Measurements from ENCODE around the gene HMGCS1.

HMGCS1 gene

DNA sequence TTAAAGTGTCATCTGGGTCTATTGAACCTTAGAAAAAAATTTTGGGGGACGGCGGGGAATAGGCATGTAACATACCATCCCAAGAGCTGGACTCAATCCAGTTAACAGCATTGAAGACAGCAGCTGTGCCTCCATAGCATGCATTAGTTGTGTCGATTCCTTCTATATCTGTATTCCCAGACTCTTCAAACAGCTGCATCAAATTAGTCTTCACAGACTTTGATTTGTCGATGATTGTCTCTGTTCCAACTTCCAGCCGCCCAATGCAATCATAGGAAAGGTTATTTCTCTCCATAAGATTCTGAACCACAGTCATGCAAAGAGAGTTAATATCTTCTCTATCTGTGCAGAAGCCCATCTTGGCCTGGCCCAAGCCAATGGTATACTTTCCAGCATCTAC lies 14.8 kb downstream of the HMGCS1 start:
- Histone ChIP-seq H3K27ac (ENCODE audit: low read length) (no peak overlapping the region), H3K79me2 (ENCODE audit: insufficient read depth, low read length) (peaks cover 83% of the 10 kb centered on the region), H3K36me3 (ENCODE audit: insufficient read depth, low read length) (peaks cover 99% of the 10 kb centered on the region), H4K20me1 (ENCODE audit: insufficient read depth, low read length) (peaks cover 74% of the 10 kb centered on the region), H3K27me3 (ENCODE audit: insufficient read depth, low read length, poor library complexity) (no peaks in the 10 kb centered on the region), H3K4me1 (ENCODE audit: insufficient read depth, low read length) (peaks cover 24% of the 10 kb centered on the region), H3K4me2 (ENCODE audit: insufficient read depth, low read length) (no peak overlapping the region), H3K4me3 (ENCODE audit: low read depth in 1 of 2, low read length in 2 of 2) (no peak overlapping the region), H3K9ac (ENCODE audit: low read depth, low read length) (no peak overlapping the region), H2AFZ (ENCODE audit: low read depth, low read length) (no peak overlapping the region), H3K9me3 (ENCODE audit: insufficient read depth, low read length, severe bottlenecking) (no peaks in the 10 kb centered on the region)
- DNase-seq (no peak), ATAC-seq (ENCODE audit: insufficient read depth, low read depth) (no peak)
- TF ChIP-seq, protein P1, sequence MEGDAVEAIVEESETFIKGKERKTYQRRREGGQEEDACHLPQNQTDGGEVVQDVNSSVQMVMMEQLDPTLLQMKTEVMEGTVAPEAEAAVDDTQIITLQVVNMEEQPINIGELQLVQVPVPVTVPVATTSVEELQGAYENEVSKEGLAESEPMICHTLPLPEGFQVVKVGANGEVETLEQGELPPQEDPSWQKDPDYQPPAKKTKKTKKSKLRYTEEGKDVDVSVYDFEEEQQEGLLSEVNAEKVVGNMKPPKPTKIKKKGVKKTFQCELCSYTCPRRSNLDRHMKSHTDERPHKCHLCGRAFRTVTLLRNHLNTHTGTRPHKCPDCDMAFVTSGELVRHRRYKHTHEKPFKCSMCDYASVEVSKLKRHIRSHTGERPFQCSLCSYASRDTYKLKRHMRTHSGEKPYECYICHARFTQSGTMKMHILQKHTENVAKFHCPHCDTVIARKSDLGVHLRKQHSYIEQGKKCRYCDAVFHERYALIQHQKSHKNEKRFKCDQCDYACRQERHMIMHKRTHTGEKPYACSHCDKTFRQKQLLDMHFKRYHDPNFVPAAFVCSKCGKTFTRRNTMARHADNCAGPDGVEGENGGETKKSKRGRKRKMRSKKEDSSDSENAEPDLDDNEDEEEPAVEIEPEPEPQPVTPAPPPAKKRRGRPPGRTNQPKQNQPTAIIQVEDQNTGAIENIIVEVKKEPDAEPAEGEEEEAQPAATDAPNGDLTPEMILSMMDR (IDR thresholded peaks at IDR 0.05; ENCODE audit: borderline replicate concordance, extremely low read depth, low read length, poor library complexity, severe bottlenecking), result no peak
- no peak for TF ChIP-seq EZH2 (IDR thresholded peaks at IDR 0.05; ENCODE audit: borderline replicate concordance, low read depth, low read length, severe bottlenecking)

DNA sequence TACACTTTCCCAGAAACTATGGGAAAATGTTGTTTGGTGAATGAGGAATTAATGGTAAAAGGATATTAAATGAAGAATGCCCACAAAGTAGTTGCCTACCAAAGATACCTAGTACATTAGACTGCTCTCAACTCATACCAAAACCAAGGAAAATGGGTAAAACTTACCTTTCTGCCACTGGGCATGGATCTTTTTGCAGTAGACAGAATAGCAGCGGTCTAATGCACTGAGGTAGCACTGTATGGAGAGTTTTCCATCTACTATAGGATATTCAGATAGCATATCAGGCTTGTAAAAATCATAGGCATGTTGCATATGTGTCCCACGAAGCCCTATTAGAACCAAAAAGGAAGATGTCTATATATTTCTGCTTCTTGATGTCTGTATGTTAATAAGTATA lies 16.4 kb downstream of the HMGCS1 start:
- Histone ChIP-seq H3K9ac (ENCODE audit: low read depth, low read length) (no peak overlapping the region), H3K9me3 (ENCODE audit: insufficient read depth, low read length, severe bottlenecking) (no peaks in the 10 kb centered on the region), H2AFZ (ENCODE audit: low read depth, low read length) (no peak overlapping the region), H3K36me3 (ENCODE audit: insufficient read depth, low read length) (peaks cover 97% of the 10 kb centered on the region), H3K79me2 (ENCODE audit: insufficient read depth, low read length) (peaks cover 67% of the 10 kb centered on the region), H3K27ac (ENCODE audit: low read length) (no peak overlapping the region), H3K4me1 (ENCODE audit: insufficient read depth, low read length) (peaks cover 14% of the 10 kb centered on the region), H3K4me2 (ENCODE audit: insufficient read depth, low read length) (no peak overlapping the region), H3K27me3 (ENCODE audit: insufficient read depth, low read length, poor library complexity) (no peaks in the 10 kb centered on the region), H3K4me3 (ENCODE audit: low read depth in 1 of 2, low read length in 2 of 2) (no peak overlapping the region), H4K20me1 (ENCODE audit: insufficient read depth, low read length) (peaks cover 58% of the 10 kb centered on the region)
- ATAC-seq (ENCODE audit: insufficient read depth, low read depth), result no peak
- TF ChIP-seq EZH2 (IDR thresholded peaks at IDR 0.05; ENCODE audit: borderline replicate concordance, low read depth, low read length, severe bottlenecking), result no peak
- TF ChIP-seq, protein P1 (IDR thresholded peaks at IDR 0.05; ENCODE audit: borderline replicate concordance, extremely low read depth, low read length, poor library complexity, severe bottlenecking), result no peak
- DNase-seq, result no peak

DNA sequence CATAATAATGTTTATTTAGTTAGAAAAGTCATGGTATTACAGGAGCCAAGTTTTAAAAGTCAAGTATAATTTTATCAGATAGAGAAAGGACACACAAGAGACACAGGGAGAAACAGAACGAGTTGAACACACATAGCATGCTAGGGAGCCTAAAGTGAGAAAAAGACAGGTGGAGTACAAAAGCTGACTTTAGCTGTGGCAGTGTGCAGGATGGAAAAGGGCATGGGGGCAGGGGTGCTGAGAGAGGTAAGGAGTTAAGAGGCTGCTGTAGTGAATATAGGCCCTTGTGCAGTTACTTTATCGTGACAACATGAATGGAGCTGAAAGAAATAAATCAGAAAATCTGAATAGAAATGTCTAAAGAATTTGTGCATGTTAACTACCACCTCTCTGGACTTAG lies 18.0 kb downstream of the HMGCS1 start:
- Histone ChIP-seq H3K27ac (ENCODE audit: low read length) (no peak overlapping the region), H3K79me2 (ENCODE audit: insufficient read depth, low read length) (peaks cover 51% of the 10 kb centered on the region), H2AFZ (ENCODE audit: low read depth, low read length) (no peak overlapping the region), H3K9me3 (ENCODE audit: insufficient read depth, low read length, severe bottlenecking) (no peaks in the 10 kb centered on the region), H3K4me3 (ENCODE audit: low read depth in 1 of 2, low read length in 2 of 2) (no peak overlapping the region), H3K4me2 (ENCODE audit: insufficient read depth, low read length) (no peak overlapping the region), H3K4me1 (ENCODE audit: insufficient read depth, low read length) (peaks cover 4% of the 10 kb centered on the region; the same call in 1 of the 2 replicates), H4K20me1 (ENCODE audit: insufficient read depth, low read length) (peaks cover 44% of the 10 kb centered on the region), H3K36me3 (ENCODE audit: insufficient read depth, low read length) (peaks cover 97% of the 10 kb centered on the region), H3K9ac (ENCODE audit: low read depth, low read length) (no peak overlapping the region), H3K27me3 (ENCODE audit: insufficient read depth, low read length, poor library complexity) (no peaks in the 10 kb centered on the region)
- no peak for DNase-seq
- TF ChIP-seq, protein P1 (IDR thresholded peaks at IDR 0.05; ENCODE audit: borderline replicate concordance, extremely low read depth, low read length, poor library complexity, severe bottlenecking), result no peak
- TF ChIP-seq EZH2 (IDR thresholded peaks at IDR 0.05; ENCODE audit: borderline replicate concordance, low read depth, low read length, severe bottlenecking), result no peak
- ATAC-seq (ENCODE audit: insufficient read depth, low read depth), result no peak

DNA sequence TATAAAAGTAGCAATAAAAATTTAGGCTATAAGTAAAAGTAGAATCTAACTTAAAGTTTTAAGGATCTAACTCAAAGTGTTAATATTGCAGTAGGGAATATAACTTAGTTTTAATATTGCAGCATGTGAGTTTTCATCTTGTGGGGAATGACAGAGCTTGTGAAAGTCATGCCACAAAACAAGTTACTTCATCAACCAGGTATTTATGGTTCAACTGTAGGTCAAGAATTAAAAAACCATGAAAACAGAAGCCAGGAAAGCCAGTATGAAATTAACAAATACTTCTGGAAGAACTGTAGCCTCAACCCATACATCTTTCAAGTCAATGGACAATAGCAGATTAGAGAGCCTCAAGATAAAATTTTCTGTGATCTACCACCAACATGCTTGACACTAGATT lies 19.0 kb downstream of the HMGCS1 start:
- Histone ChIP-seq H3K36me3 (ENCODE audit: insufficient read depth, low read length) (peaks cover 97% of the 10 kb centered on the region), H3K9ac (ENCODE audit: low read depth, low read length) (no peak overlapping the region), H4K20me1 (ENCODE audit: insufficient read depth, low read length) (peaks cover 37% of the 10 kb centered on the region; the same call in 1 of the 2 replicates), H3K27ac (ENCODE audit: low read length) (no peak overlapping the region), H3K9me3 (ENCODE audit: insufficient read depth, low read length, severe bottlenecking) (no peaks in the 10 kb centered on the region), H3K27me3 (ENCODE audit: insufficient read depth, low read length, poor library complexity) (no peaks in the 10 kb centered on the region), H3K4me3 (ENCODE audit: low read depth in 1 of 2, low read length in 2 of 2) (no peak overlapping the region), H3K4me1 (ENCODE audit: insufficient read depth, low read length) (peaks cover 4% of the 10 kb centered on the region; the same call in 1 of the 2 replicates), H2AFZ (ENCODE audit: low read depth, low read length) (no peak overlapping the region), H3K79me2 (ENCODE audit: insufficient read depth, low read length) (peaks cover 41% of the 10 kb centered on the region), H3K4me2 (ENCODE audit: insufficient read depth, low read length) (no peak overlapping the region)
- ATAC-seq (ENCODE audit: insufficient read depth, low read depth) (no peak), DNase-seq (no peak)
- TF ChIP-seq, protein P1 (IDR thresholded peaks at IDR 0.05; ENCODE audit: borderline replicate concordance, extremely low read depth, low read length, poor library complexity, severe bottlenecking), result no peak
- TF ChIP-seq EZH2 (IDR thresholded peaks at IDR 0.05; ENCODE audit: borderline replicate concordance, low read depth, low read length, severe bottlenecking), result no peak

Measured in DND-41 (cell line).